ENCODE data around the gene COG7.

DNA sequence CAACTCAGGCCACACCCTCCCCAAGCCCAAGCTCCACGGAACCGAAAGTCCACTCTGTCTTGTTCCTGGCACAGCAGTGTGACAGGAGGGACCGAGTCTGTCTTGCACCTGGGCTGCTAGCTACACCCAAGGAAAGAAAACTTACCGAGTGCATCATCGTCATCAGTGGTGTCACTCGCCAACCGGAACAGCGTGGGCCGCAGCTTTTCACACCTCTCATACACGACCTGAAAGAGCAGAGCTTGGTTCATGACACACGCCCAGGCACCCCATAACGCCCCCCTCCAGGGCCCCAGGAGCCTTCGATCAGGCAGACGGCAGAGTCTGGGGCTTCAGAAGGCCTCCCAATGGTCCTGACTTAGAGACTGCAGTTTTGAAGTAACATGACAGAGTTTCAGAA, 29.8 kb upstream of the COG7 start:
- TF ChIP-seq POLR2A (IDR thresholded peaks at IDR 0.05), result no peak
- TF ChIP-seq, protein P1, sequence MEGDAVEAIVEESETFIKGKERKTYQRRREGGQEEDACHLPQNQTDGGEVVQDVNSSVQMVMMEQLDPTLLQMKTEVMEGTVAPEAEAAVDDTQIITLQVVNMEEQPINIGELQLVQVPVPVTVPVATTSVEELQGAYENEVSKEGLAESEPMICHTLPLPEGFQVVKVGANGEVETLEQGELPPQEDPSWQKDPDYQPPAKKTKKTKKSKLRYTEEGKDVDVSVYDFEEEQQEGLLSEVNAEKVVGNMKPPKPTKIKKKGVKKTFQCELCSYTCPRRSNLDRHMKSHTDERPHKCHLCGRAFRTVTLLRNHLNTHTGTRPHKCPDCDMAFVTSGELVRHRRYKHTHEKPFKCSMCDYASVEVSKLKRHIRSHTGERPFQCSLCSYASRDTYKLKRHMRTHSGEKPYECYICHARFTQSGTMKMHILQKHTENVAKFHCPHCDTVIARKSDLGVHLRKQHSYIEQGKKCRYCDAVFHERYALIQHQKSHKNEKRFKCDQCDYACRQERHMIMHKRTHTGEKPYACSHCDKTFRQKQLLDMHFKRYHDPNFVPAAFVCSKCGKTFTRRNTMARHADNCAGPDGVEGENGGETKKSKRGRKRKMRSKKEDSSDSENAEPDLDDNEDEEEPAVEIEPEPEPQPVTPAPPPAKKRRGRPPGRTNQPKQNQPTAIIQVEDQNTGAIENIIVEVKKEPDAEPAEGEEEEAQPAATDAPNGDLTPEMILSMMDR (IDR thresholded peaks at IDR 0.05), result no peak

All from testis (tissue), 2 donors.